ENCODE data around the gene KLHL1.
A peak's percentile ranks its signal among the peaks of the same experiment; 100 is the strongest.

The KLHL1 gene

DNA sequence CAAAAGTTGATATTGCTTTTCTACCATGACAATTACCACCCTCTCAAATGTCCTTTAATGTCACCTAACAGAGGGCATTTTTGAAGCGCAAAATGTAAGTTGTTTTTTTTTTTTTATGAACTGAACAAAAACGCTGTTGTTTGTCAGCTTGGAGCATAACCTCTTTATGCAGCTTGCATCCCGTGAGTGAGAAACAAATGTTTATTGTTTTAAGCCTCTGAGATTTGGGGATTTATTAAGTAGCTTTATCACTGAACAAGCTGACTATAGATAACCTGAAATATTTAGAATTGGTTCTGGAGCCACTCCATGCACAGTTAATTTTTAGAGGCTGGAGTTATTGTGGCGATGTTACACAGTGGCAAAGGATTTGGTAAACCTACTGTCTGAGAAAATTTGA, 80.7 kb downstream of the KLHL1 start:
- TF ChIP-seq, protein P1, sequence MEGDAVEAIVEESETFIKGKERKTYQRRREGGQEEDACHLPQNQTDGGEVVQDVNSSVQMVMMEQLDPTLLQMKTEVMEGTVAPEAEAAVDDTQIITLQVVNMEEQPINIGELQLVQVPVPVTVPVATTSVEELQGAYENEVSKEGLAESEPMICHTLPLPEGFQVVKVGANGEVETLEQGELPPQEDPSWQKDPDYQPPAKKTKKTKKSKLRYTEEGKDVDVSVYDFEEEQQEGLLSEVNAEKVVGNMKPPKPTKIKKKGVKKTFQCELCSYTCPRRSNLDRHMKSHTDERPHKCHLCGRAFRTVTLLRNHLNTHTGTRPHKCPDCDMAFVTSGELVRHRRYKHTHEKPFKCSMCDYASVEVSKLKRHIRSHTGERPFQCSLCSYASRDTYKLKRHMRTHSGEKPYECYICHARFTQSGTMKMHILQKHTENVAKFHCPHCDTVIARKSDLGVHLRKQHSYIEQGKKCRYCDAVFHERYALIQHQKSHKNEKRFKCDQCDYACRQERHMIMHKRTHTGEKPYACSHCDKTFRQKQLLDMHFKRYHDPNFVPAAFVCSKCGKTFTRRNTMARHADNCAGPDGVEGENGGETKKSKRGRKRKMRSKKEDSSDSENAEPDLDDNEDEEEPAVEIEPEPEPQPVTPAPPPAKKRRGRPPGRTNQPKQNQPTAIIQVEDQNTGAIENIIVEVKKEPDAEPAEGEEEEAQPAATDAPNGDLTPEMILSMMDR (IDR thresholded peaks at IDR 0.05): no peak
- DNase-seq: no peak
- Mint-ChIP-seq H3K4me1 (peaks cover 4% of the 10 kb centered on the region), H3K27me3 (ENCODE audit: low read depth, poor library complexity) (peaks cover 3% of the 10 kb centered on the region), H3K4me3 (no peak overlapping the region), H3K27ac (no peak overlapping the region), H3K9me3 (peaks cover 3% of the 10 kb centered on the region), H3K36me3 (ENCODE audit: low read depth) (no peaks in the 10 kb centered on the region)

DNA sequence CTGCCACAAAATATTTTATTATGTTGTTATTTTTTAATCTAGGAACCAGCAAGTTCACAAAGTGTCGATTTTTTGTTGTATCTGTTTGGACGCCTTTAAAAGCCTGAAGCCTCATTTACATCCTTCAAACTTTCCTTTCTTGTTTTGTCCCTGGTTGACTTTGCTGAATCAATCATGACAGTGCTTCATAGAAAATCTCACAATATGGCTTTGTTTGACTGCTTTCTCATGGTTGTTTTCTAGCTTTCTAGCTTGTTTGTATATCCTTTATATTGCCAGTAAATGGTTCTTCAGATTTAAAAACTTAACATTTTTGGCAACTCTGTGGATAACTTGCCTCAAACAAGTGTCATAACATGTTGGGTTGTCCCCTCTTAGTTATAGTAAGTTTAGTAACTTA, 84.7 kb downstream of the KLHL1 start:
- Mint-ChIP-seq H3K4me1 (peaks cover 4% of the 10 kb centered on the region), H3K36me3 (ENCODE audit: low read depth) (no peaks in the 10 kb centered on the region), H3K4me3 (no peak overlapping the region), H3K9me3 (no peaks in the 10 kb centered on the region), H3K27me3 (ENCODE audit: low read depth, poor library complexity) (peaks cover 3% of the 10 kb centered on the region), H3K27ac (no peak overlapping the region)
- DNase-seq: no peak
- TF ChIP-seq, protein P1 (IDR thresholded peaks at IDR 0.05): no peak

DNA sequence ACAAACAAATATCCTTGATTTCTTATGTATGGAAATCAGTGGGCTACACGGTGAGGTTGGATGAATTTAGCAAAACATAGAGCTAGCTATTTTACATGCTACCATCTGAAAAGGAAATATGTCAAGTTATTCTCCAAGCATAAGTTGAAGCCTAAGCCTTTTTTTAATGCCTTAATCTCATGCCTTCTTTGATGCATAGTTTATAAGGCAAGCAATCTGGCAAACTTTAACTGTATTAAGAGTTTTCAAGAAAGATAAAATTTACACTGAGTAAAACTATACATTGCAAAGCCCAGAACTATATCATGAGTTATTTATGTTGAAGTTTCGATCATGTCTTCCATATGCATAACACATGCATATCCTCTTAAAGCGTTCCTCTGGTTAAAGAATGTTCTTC, 85.6 kb downstream of the KLHL1 start:
- H3K9me3 Mint-ChIP-seq: no peaks in the 10 kb centered on the region
- H3K36me3 Mint-ChIP-seq (ENCODE audit: low read depth): no peaks in the 10 kb centered on the region
- H3K27me3 Mint-ChIP-seq (ENCODE audit: low read depth, poor library complexity): peaks cover 3% of the 10 kb centered on the region
- TF ChIP-seq, protein P1 (IDR thresholded peaks at IDR 0.05): no peak
- H3K4me3 Mint-ChIP-seq: no peak overlapping the region
- peaks cover 4% of the 10 kb centered on the region for H3K4me1 Mint-ChIP-seq
- no peak for DNase-seq
- H3K27ac Mint-ChIP-seq: no peak overlapping the region

DNA sequence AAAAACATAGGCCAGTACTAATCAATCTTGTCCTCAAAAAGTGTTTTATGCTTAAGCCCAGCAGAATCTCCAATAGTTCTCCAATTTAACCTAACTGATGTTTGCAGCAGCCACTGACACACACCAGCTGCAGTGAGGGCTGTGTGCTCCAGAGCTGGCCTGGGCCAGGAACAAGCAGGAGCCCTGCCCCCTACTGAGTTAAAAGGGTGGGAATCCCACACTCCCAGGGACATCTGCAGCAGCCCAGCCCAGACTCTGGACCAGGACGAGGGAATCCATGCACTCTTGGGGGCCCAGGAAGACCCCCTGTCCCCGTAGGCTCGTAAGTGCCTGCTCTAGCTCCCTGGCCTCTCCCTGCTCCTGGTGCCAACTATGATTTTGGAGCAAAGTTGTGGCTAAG, 92.1 kb downstream of the KLHL1 start:
- DNase-seq: peak; percentile 5
- TF ChIP-seq, protein P1 (IDR thresholded peaks at IDR 0.05): no peak
- Mint-ChIP-seq H3K9me3 (peaks cover 10% of the 10 kb centered on the region), H3K4me1 (no peaks in the 10 kb centered on the region), H3K36me3 (ENCODE audit: low read depth) (peaks cover under 1% of the 10 kb centered on the region), H3K27me3 (ENCODE audit: low read depth, poor library complexity) (peaks cover 2% of the 10 kb centered on the region), H3K4me3 (no peak overlapping the region), H3K27ac (no peak overlapping the region)

DNA sequence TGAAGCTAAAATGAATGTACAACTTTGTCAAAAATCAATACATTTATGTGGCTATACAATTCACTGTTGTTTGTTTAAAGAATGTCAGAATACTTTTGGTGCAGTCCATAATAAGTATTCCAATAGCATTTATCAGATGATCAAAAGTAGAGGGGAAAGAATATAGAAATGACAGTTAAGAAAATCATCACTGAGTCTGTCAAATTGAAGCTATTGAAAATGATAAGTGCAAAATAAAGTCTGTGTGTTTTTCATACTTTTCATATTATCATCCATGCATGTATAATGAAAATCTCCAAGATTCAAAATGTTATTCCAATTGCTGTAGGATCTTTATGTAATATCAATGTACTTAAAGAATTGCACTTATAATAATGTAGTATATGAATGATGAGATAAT, 93.9 kb downstream of the KLHL1 start:
- Mint-ChIP-seq H3K27me3 (ENCODE audit: low read depth, poor library complexity) (peaks cover 2% of the 10 kb centered on the region), H3K27ac (no peak overlapping the region), H3K9me3 (peaks cover 17% of the 10 kb centered on the region), H3K4me1 (no peaks in the 10 kb centered on the region), H3K36me3 (ENCODE audit: low read depth) (peaks cover 4% of the 10 kb centered on the region), H3K4me3 (no peak overlapping the region)
- DNase-seq: no peak
- TF ChIP-seq, protein P1 (IDR thresholded peaks at IDR 0.05): no peak

DNA sequence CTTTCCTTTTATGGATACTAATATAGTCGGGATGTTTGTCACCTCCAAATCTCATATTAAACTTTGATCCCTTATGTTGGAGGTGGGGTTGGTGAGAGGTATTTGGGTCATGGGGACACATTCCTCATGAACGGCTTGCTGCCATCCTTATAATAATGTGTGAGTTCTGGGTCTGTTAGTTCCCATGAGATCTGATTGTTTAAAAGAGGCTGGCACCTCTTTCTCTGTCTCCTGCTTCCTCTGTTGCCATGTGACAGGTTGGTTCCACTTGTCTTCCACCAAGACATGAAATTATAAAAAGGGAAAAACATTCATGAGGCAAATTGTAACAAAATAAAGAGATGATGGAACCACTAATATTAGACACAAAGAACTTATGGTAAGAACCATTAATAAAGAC, 108.4 kb downstream of the KLHL1 start:
- Mint-ChIP-seq H3K9me3 (no peaks in the 10 kb centered on the region), H3K4me3 (no peak overlapping the region), H3K36me3 (ENCODE audit: low read depth) (no peaks in the 10 kb centered on the region), H3K27ac (no peak overlapping the region), H3K4me1 (no peaks in the 10 kb centered on the region), H3K27me3 (ENCODE audit: low read depth, poor library complexity) (no peaks in the 10 kb centered on the region)
- DNase-seq: no peak
- TF ChIP-seq, protein P1 (IDR thresholded peaks at IDR 0.05): no peak

Data from nephron progenitor cell (in vitro differentiated cells).